Ecto neural progenitor cell (in vitro differentiated cells): ENCODE results near the gene VWA7.
A peak's percentile ranks its signal among the peaks of the same experiment; 100 is the strongest.

Experiments
- DNase-seq: peaks from one replicate; pipeline ENCODE4 v3.0.0-alpha.2; 2018; ENCODE audit warnings: low spot score

Gene VWA7

DNA sequence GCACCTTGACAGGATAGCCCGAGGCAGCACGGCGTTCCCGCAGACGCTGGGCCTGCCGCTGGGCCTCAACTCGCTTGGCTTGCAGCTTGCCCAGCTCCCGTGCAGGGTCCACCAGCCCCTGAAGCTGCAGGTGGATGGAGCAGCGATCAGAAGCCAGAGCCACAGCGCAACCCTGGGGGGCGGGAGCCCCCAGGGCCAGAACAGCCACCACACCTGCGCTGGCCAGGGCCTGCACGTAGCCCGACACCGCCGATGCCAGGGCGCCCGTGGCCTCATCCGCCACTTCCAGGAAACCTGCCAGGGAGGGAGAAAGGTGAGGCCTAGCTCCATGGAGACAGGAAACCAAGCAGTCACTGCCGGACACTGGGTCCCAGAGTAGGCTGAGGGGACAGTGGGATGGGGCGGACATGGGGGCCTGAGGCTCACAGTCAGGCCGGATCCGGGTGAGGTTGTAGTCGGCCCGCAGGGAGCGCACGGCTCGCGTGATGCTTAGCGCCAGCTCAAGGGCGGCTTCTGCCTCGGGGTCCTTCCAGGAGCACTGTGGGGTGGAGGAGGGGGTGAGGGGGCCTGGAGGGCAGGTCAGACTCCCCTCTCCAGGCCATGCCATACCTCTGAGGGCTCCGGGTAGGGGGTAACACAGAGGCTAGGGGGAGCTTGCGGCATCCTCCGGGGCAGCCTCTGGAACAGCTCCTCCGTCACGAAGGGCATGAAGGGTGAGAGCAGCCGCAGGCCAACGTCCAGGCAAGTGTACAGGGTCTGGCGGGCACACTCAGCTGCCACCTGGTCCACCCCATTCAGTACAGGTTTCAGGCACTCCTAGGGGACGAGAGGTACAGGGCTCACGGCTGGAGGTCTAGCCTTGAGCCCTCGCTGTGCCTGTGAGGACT, 2.1 kb upstream of the VWA7 start:
- DNase-seq, result no peak

DNA sequence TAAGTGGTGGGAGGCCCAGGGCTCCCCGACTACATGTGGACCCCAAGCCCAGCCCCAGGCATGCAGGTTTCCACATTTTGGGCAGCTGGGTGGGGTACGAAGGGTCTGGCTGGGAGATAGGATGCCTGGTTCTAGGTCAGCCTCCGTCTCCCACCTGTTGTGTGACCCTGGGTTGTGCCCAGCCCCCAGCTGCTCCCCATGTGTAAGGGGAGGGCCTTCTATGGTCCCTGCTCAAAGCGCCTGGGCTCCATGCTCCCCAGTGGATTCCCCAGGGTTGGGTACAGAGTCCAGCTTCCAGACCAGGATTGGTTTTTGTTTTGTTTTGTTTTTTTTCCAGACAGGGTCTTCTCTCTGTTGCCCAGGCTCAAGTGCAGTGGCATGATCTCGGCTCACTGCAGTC, 1.1 kb upstream of the VWA7 start:
- DNase-seq, result no peak

DNA sequence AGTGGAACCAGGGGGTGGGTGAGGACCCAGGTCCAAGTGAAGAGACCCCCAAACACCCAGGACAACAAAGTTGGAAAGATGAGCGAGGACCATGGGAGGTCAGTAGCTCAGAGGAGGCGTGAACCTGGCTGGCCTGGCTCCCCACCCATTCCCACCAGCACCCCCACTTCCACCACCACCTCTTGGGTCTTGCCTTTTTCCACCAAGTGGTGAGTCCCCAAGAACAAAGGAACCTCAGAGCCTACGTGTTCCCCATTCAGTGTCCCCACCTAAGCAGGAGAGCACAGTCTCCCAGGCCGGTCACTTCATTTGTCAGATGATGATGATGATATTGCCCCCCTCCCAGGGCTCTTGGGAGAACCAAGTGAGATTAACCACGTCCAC, 531 bp upstream of the VWA7 start:
- DNase-seq, result no peak

DNA sequence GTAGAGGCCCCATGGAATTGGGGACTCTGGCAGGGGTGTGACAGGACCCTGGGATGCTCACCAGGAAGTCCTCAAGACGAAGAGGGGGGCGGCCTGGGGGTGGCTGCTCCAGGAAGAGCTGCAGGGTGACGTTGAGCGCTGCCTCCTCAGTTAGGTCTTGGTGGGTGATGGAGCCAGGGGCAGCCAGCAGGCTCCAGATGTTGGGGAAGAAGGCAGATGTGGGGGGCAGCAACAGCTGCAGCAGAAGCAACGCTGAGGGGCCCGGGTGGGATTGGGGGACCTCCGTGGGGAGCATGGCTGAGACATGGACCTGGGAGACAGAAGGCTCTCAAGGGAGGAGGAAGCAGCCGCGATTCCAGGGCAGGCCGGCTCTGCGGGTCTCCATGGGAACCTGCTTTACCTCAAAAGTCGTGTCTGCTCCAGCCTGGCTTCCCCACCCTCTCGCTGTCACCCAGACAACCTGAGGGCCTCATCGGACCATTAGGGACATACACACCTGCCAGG, 591 bp downstream of the VWA7 start:
- no peak for DNase-seq

DNA sequence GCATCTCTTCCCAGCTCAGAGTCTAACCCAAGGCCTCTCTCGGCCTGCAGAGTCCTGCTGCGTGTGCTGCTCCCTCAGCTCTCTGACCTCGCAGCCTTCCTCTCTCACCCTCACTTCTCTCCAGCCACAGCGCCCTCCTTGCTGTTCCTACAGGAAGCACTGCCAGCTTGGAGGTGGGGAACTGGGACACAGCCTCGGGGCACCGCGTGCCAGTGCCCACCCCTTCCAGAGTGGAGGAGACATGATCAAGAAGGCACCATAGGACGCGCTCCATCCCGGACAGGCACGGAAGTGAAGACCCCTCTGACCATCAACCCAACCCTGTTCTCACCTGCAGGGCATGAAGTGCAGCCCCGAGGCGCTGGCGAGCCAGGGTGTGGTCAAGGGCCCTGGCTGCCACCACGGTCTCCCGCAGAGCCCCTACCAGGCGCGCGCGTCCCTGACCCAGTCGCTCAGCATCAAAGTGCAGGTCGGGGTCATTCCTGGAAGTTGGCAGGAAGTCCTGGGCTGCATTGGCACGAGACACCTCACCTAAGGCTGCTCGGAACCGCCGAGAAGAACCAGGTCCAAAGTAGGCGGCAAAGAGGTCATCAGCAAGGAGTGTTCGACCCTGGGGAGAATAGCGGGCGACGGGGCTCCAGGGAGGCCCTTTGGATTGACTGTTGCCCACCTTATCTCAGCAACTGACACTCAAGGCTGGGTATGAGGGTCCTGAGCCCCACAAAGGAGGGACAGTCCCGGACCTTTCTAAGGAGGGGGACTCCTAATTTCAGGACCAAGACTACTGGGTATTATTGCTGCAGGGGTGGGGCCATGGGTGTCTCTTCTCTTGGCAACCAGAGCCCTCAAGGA, 1.3 kb downstream of the VWA7 start:
- DNase-seq, result no peak

DNA sequence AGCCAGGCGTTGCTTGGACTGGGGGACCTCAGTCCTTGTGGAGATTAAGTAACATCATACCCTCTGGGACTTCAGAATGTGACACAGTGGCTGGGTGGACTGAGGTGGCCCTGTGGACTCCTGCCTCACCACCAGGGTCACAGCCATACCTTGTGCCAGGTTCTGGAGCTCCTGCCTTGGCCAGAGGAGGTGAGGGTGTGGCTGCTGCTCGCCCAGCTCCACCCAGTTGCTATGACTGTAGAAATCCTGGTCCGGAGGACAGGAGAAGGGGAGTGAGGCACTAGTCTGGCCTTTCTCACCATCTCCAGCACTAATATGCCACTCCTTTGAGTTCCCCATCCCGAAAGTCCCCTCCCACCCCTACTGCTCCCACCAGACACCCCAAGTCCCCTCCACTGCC, 1.9 kb downstream of the VWA7 start:
- DNase-seq, result no peak

DNA sequence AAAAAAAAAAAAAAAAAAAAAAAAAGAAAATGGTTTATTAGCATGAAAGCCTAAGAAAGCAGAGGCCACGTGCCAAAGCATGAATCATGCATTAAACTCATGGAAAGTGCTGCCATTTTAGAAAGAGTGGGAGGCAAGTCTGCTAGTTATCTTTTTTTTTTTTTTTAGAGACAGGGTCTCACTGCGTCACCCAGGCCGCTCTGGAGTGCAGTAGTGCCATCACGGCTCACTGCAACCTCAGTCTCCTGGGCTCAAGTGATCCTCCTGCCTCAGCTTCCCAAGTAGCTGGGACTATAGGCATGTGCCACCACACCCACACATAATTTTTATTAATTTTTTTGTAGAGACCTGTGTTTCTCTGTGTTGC, 5.2 kb downstream of the VWA7 start:
- DNase-seq, result no peak

DNA sequence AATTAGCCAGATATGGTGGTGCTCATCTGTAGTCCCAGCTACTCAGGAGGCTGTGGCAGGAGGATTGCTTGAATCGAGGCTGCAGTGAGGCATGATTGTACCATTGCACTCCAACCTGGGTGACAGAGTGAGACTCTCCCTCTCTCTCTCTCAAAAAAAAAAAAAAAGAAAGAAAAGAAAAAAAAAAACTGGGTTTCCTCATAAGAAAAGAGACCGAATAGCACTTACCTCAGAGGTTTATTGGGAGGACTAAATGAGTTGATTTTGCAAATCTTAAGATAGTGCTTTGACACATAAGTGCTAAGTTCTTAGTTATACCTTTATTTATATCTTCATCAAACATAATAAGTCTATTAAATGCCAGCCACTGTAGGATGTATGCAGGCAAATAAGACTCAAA, 6.3 kb downstream of the VWA7 start:
- DNase-seq, result no peak

DNA sequence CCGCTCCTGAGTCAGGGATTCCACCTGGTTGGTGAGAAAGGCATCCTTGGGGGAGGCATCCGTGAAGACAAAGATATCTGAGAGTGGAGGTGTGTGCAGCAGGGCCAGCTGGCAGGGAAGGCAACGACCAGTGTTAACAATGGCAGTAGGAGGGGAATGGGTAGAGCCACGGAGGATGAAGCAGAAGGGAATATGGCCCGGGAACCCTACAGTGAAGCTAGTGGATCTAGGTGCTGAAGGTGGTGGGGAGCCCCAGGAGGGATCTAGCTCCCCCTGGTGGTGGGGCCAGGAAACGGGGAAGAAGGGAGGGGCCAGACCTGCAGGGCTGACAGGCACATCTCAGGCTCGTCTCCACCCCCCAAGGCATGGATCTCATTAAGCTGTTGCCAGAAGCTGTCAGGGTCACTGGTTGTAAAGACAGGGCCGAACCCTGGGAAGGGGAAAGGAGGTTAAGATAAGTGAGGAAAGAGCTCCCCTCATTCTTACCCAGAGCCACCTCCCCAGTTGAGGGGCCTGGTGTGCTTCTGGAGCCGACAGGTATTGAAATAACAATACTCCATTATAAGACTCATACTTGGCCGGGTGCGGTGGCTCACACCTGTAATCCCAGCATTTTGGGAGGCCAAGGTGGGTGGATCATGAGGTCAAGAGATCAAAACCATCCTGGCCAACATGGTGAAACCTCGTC, 7.3 kb downstream of the VWA7 start:
- DNase-seq, result peak; percentile 73

DNA sequence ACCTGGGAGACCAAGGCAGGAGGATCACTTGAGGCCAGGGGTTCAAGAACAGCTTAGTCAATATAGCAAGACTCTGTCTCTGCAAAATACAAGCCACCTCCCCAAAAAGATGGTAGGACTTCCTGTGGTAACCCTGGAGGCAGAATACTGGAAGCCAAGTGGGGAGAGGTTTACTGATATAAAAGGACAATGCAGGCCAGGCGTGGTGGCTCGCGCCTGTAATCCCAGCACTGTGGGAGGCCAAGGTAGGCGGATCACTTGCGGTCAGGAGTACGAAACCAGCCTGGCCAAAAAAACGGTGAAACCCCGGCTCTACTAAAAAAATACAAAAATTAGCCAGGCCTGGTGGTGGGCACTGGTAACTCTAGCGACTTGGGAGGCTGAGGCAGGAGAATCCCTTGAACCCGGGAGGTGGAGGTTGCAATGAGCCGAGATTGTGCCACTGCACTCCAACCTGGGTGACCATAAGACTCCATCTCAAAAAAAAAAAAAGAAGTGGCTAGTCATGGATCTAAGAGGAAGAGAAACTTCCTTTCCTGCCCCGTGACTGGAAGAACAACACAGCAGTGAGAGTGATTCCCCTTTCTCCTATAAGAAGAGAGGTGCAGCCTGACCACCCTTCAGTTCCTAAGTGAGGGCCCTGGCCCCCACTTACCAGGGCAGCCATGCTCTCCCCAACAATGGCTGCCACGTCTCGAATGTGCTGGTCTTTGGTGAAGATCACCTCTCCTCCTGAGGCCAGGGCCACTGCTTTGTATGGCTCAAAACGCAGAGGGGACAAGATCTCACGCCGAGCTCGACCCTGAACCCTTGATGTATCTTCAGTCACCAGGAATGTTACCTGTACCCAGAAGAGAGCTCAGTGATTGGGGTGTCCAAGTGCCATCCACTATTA, 8.5 kb downstream of the VWA7 start:
- no peak for DNase-seq

DNA sequence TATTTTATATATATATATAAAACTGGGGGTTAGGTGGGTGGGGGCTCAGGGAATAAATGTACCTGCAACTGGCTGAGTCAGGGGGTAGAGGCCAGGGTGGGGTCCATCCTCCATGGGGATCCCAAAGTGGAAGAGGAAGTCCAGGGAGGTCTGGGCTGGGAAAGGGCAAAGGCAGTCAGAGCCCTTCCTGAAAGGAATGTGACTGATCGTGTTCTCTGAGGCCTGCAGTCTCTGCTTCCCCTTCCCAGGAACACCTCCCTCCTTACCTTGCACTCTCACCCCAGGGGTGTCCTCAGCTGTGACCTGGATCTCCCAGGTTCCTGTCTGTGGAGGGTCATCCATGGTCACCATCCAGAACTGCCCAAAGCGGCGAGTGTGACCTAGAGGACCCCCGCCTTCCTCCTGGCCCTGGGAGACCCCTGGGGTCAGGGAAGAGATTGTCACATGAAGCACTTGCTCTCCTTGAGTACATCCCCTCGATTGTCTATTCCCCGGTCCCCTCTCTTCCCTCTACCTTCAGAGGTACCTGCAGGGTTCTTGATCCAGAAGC, 10.0 kb downstream of the VWA7 start:
- DNase-seq, result no peak

DNA sequence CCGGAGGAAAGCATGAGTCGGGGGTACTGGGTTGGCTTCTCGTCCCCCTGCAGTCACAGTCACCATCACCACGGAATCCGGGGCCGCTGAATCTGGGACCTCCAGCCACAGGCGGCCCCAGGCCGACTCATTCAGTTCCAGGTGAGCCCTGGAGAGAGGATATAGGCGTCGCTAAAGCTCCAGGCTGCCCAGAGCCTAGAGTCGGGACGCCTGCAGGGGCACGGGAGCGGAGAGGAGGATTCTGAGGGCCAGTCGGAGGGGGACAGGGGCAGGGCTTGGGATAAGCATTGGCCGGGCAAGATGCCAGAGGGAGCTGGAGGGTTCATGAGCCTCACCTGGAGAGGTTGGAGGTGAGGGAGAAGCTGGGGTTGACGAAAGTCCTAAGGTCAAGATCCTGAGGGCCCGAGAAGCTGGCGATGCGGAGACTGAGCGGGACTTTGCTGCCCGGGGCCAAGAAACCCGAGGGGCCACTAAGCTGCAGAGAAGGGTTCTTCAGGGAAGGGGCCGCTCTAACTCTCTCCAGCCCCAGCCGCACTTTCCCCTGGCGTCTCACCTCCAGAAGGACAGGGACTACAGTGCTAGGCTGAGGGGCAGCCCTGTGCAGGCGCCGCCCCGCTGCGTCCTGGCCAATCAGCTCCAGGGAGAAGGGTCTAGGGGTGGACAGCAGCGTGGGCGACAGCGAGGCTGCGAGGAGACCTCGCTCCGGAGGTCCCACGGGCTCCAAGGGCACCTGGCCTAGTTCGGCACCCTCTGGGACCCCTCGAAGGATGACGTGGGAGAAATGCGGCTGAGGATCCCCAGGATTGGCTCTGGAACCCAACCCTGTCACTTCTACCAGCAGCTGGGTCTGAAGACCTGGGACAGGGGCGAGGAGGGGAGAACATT, 11.0 kb downstream of the VWA7 start:
- peak; percentile 66 for DNase-seq

DNA sequence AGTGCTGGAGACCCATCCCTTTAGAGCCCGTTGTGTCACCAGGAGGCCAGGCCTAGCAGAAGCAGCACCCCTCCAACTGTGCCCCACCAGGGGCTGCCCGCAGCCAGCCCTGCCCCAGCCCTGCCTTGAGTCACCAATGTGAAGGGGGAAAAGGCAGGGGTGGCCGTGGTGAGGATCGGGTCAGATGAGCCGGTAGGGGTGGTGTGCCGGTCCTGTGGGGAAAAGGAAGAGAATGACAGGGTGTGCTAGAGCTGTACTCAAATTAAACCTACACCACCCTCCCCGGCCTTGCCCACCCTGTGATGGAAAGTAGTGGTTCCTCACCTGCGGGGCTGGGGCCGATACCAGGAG, 11.6 kb downstream of the VWA7 start:
- DNase-seq, result no peak

DNA sequence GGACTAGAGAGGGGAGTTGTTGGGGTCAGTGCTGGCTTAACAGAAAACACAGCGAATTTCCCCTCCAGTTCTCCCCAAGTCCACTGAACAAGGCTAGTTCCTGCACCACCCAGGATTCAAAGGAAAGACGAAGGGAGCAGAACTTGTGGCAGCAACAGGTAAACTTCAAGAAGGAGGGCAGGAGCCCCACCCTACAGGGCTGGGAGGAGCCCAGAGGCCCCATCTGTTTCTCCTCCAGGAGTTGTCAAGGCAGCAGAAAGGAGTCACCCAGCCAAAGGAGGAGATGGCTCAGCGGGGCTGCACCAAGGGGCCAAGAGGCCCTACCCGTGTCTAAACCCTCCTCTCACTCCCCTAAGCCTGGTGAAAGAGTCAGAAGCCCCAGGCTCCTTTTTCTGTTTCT, 12.9 kb downstream of the VWA7 start:
- DNase-seq, result no peak

DNA sequence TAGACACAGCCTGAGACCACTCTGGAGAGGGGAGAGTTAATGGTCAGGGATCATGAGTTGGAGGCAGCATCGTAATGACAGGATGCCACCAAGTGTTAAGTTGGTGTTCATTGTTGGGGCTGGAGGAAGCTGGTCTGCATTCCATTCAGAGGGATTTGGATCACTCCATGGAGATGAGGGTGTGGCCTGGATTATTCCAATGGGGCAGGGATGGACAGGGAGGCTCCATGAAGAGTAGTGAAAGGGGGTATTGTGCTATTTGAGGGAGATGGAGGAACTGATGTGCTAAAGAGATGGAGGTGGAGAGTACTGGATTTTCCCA, 13.5 kb downstream of the VWA7 start:
- DNase-seq, result peak; percentile 79

DNA sequence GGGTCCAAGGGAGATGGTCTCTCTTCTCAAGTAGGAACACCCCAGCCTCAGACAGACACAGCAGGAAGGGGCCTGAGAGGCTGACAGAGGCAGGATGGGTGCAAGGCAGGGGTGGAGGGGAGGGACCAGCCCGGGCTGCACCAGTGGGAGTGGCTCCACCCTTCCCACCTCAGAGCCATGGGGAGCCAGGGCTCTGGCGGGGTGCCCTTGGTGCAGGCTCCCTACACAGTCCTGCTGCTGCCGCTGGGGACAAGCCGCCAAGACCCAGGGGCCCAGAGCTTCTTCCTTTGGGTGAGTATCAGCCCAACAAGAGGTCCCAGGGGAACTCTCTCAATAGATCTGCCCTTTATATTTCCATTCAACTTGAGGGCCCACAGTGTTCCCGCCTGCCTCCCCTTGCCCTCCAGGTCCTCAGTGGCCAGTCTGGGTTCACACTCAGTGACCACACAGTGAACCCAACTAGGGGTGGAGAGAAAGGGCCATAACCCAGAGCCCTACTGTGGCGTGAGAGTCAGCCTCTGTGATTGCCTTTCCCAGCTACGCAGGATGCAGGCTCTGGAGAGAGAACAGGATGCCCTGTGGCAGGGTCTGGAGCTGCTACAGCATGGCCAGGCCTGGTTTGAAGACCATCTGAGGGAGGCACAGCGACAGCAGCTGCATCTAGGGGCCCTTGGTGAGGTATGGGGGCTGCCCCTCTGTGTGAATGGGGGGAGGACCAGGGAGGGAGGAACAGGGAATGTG, 14.1 kb downstream of the VWA7 start:
- DNase-seq, result no peak

DNA sequence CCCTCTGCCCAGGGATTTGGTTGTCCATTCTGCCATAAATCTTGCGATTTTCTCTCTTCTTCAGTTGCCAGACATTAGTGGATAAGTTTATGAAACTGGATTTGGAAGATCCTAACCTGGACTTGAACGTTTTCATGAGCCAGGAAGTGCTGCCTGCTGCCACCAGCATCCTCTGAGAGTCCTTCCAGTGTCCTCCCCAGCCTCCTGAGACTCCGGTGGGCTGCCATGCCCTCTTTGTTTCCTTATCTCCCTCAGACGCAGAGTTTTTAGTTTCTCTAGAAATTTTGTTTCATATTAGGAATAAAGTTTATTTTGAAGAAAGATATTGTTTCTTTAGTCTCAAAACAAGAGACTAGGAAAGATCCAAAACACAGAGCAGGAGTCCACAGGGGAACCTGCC, 14.8 kb downstream of the VWA7 start, which contains the start of gene SAPCD1:
Gene SAPCD1 (plus strand): TSS at position 301 of the 400 bp plus-strand sequence. CDS start 399 bp downstream, outside the sequence.
- DNase-seq, result no peak

DNA sequence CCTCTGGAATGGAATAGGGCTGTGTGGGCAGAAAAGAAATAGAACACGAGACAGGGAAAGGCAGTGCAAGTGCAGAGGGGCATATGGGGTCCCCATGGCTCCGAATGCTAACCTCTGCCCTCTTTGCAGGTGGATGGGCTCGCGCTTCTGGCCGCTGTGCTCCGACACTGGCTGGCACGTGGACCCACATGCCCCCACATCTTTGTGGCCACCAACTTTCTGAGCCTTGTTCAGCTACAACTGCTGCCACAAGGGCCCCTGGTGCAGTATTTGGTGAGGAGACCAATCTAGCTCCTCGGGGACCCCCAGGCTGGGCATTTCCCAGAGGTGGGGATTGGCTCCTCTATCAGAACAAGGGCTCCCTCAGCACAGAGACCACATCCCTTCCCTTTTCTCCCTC, 15.8 kb downstream of the VWA7 start:
- DNase-seq, result no peak

DNA sequence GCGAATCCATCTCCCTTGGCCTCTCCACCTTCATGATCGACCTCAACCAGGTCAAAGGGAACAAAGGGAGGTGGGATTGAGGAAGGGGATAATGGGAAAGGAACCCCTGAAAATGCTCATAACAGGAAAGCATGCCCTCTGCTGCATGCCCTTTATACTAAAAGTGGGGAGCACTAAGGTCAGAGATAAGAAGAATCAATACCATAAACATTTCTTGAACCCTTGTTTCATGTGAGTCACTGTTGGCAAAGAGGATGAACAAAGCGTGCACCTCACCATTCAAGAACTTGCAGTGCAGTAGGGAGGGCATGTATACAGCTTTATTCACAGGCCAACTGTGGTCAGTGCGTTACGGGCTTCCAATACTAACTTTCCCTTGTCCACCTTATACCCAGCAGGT, 16.3 kb downstream of the VWA7 start:
- no peak for DNase-seq

DNA sequence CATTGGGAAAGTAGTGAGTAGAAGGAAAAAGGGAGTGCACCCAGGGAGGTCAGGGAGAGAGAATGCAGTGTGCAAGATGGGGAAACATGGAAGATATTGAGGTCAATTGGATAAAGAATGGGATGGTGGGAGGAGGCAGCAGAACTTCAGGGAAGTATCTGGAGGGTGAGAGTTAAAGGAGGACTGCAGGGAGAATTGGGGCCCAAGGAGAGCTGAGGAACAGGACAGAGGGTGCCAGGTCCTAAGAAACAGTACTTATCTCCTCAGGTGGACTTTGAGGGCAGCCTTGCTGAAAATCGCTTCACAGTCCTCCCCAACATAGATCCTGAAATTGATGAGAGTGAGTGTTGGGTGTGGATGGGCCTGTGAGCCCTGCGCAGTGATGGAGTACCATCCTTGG, 18.8 kb downstream of the VWA7 start:
- no peak for DNase-seq
